Mesendoderm (in vitro differentiated cells): ENCODE measurements around the gene THADA.

Experiments used
- DNase-seq: peaks from one replicate; pipeline ENCODE4 v3.0.0; 2013
- H2AK5ac ChIP-seq: 2 replicates; pipeline ENCODE4 v1.6.1; 2013; ENCODE audit warnings: low read length, inconsistent platforms
- H2BK120ac ChIP-seq: 2 replicates; pipeline ENCODE4 v1.6.1; 2013; ENCODE audit warnings: low read depth, mild to moderate bottlenecking, low read length, moderate library complexity, mixed read lengths
- H2BK15ac ChIP-seq: replicated peaks from 2 replicates; pipeline ENCODE4 v1.6.1; 2013; ENCODE audit warnings: low read depth, mild to moderate bottlenecking, moderate library complexity
- H2BK5ac ChIP-seq: 2 replicates; pipeline ENCODE4 v1.6.1; 2013; ENCODE audit warnings: low read length, inconsistent platforms
- H3K18ac ChIP-seq: 2 replicates; pipeline ENCODE4 v1.6.1; 2013; ENCODE audit warnings: mild to moderate bottlenecking, low read length, mixed read lengths
- H3K23ac ChIP-seq: one replicate; pipeline ENCODE4 v1.6.1; 2013; ENCODE audit warnings: low read length
- H3K27ac ChIP-seq: 2 replicates; pipeline ENCODE4 v1.5.1; 2013; ENCODE audit warnings: low read depth, mild to moderate bottlenecking, inconsistent platforms, low read length, moderate library complexity
- H3K27me3 ChIP-seq: 2 replicates; pipeline ENCODE4 v1.6.1; 2013; ENCODE audit warnings: low read length, control low read depth, mild to moderate bottlenecking, inconsistent platforms; ENCODE audit not compliant: insufficient read depth, poor library complexity
- H3K36me3 ChIP-seq: 2 replicates; pipeline ENCODE4 v1.6.1; 2013; ENCODE audit warnings: low read length, inconsistent platforms; ENCODE audit not compliant: control insufficient read depth, insufficient read depth
- H3K4ac ChIP-seq: one replicate; pipeline ENCODE4 v1.6.1; 2013; ENCODE audit warnings: low read depth, mild to moderate bottlenecking, low read length, moderate library complexity
- H3K4me1 ChIP-seq: 2 replicates; pipeline ENCODE4 v1.6.1; 2013; ENCODE audit warnings: low read depth, low read length, inconsistent platforms; ENCODE audit not compliant: control insufficient read depth
- H3K4me2 ChIP-seq: 2 replicates; pipeline ENCODE4 v1.6.1; 2013; ENCODE audit warnings: low read length
- H3K4me3 ChIP-seq: 2 replicates; pipeline ENCODE4 v1.5.1; 2013; ENCODE audit warnings: mild to moderate bottlenecking, low read length
- H3K56ac ChIP-seq: one replicate; pipeline ENCODE4 v1.6.1; 2013; ENCODE audit warnings: low read length
- H3K79me1 ChIP-seq: 2 replicates; pipeline ENCODE4 v1.6.1; 2013; ENCODE audit warnings: low read length, inconsistent platforms
- H3K79me2 ChIP-seq: 2 replicates; pipeline ENCODE4 v1.6.1; 2013; ENCODE audit warnings: mild to moderate bottlenecking, low read length; ENCODE audit not compliant: control insufficient read depth, insufficient read depth
- H3K9ac ChIP-seq: 2 replicates; pipeline ENCODE4 v1.6.1; 2013; ENCODE audit warnings: low read length, inconsistent platforms
- H4K5ac ChIP-seq: one replicate; pipeline ENCODE4 v1.6.1; 2013; ENCODE audit warnings: low read length
- H4K8ac ChIP-seq: one replicate; pipeline ENCODE4 v1.6.1; 2013; ENCODE audit warnings: low read depth, mild to moderate bottlenecking, control low read depth, low read length, moderate library complexity
- WGBS: extraction: QIAGEN DNeasy Blood & Tissue Kit; methylation state at CpG from one replicate; pipeline ENCODE4 v1.1.7; 2013; ENCODE audit warnings: low lambda C conversion rate, missing lambda C conversion rate; ENCODE audit not compliant: insufficient coverage; ENCODE audit errors: extremely low coverage; 5-methylcytosine and 5-hydroxymethylcytosine counted together

THADA gene

DNA sequence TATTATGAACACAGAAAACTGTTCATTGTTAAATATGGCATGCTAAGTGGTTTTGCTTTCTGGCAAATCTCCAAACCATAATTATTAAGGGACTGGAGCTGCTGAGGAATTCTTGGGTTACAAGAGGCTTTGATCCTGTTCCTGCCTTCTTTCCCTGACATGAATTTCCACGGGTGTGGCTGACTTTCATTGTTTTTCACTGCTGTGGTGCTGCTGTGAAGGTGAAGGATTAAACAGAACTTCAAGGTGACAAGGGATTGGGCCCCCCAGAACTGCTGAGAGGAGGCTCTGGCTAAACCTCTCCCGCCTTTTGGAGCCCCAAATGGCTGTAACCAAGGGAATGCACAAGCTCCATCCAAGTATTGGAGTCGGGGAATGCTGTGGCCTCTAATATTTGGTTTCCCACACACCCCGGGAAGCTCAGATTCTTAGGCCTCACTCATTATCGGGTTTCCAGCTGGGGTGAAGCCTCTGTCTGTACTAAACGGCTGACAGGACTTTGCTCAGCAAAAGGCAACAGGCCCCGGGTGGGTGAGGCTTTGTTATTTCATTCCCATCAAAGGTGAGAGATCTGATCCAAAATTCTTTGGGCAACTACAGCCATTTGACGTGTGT, 340.4 kb downstream of the THADA start:
- no peaks in the 10 kb centered on the region for H3K79me2 ChIP-seq
- DNase-seq: no peak
- H2BK15ac ChIP-seq: no peak overlapping the region
- no peak overlapping the region for H3K9ac ChIP-seq
- H3K18ac ChIP-seq: no peak overlapping the region
- WGBS: no CpG with 5 or more reads among the region's 8 CpGs
- no peaks in the 10 kb centered on the region for H3K36me3 ChIP-seq
- H2AK5ac ChIP-seq: no peak overlapping the region
- H2BK120ac ChIP-seq: no peak overlapping the region
- no peak overlapping the region for H3K23ac ChIP-seq
- H3K4me2 ChIP-seq: no peak overlapping the region
- H4K8ac ChIP-seq: no peak overlapping the region
- no peak overlapping the region for H3K27ac ChIP-seq
- no peaks in the 10 kb centered on the region for H3K27me3 ChIP-seq
- H4K5ac ChIP-seq: no peak overlapping the region
- no peak overlapping the region for H3K56ac ChIP-seq
- no peak overlapping the region for H3K4ac ChIP-seq
- H3K79me1 ChIP-seq: no peaks in the 10 kb centered on the region
- no peak overlapping the region for H2BK5ac ChIP-seq
- no peak overlapping the region for H3K4me3 ChIP-seq
- no peaks in the 10 kb centered on the region for H3K4me1 ChIP-seq

DNA sequence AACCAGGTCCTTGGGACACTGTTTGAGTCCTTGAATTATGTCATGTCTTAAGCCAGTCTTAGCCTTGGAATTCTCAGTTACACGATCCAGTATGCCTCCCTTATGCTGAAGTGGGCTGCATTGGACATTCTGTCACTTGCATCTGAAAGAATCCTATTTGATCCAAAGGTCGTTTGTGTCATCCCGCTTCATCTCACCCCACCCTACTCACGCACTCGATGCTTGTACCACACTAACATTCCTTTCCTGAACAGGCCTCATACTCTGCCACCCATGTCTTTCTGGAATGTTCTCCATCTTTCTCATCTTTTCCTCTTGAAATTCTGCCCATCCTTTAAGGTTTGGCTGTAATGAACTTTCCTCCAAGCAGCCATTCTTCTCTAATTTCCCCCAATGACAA, 341.5 kb downstream of the THADA start:
- no peak for DNase-seq
- Histone ChIP-seq H3K4me2 (no peak overlapping the region), H3K4me3 (no peak overlapping the region), H3K9ac (no peak overlapping the region), H4K5ac (no peak overlapping the region), H3K4ac (no peak overlapping the region), H3K27me3 (no peaks in the 10 kb centered on the region), H3K79me2 (no peaks in the 10 kb centered on the region), H3K56ac (no peak overlapping the region), H3K23ac (no peak overlapping the region), H3K18ac (no peak overlapping the region), H3K36me3 (no peaks in the 10 kb centered on the region), H3K27ac (no peak overlapping the region), H3K4me1 (no peaks in the 10 kb centered on the region), H2AK5ac (no peak overlapping the region), H4K8ac (no peak overlapping the region), H3K79me1 (no peaks in the 10 kb centered on the region), H2BK15ac (no peak overlapping the region), H2BK120ac (no peak overlapping the region), H2BK5ac (no peak overlapping the region)
- no CpG with 5 or more reads among the region's 5 CpGs for WGBS

- no peaks in the 10 kb centered on the region for H3K79me1 ChIP-seq
- no peak overlapping the region for H2BK120ac ChIP-seq
- peaks cover 3% of the 10 kb centered on the region for H3K4me1 ChIP-seq
- H4K8ac ChIP-seq: no peak overlapping the region
- no peak overlapping the region for H3K9ac ChIP-seq
- H3K27ac ChIP-seq: no peak overlapping the region
- no peak overlapping the region for H3K4me3 ChIP-seq
- DNase-seq: peak; percentile 45
- no peak overlapping the region for H3K18ac ChIP-seq
- H2AK5ac ChIP-seq: no peak overlapping the region
- H3K79me2 ChIP-seq: no peaks in the 10 kb centered on the region
- no peaks in the 10 kb centered on the region for H3K27me3 ChIP-seq
- H3K23ac ChIP-seq: no peak overlapping the region
- no peak overlapping the region for H4K5ac ChIP-seq
- H3K4me2 ChIP-seq: no peak overlapping the region
- WGBS: no CpG with 5 or more reads among the region's 5 CpGs
- no peak overlapping the region for H3K4ac ChIP-seq
- H3K36me3 ChIP-seq: no peaks in the 10 kb centered on the region
- no peak overlapping the region for H3K56ac ChIP-seq
- H2BK15ac ChIP-seq: no peak overlapping the region
- H2BK5ac ChIP-seq: no peak overlapping the region
Measured at GRCh38 chr2:43251171-43251731, 344.6 kb downstream of the THADA start.

GRCh38 chr2:43250015-43250414, 345.8 kb downstream of the THADA start:
- Histone ChIP-seq H3K4ac (no peak overlapping the region), H2BK15ac (no peak overlapping the region), H4K5ac (no peak overlapping the region), H4K8ac (no peak overlapping the region), H3K36me3 (no peaks in the 10 kb centered on the region), H3K9ac (no peak overlapping the region), H3K4me1 (peaks cover 3% of the 10 kb centered on the region), H3K4me3 (no peak overlapping the region), H2BK120ac (no peak overlapping the region), H2AK5ac (no peak overlapping the region), H3K4me2 (no peak overlapping the region), H3K23ac (no peak overlapping the region), H3K27ac (no peak overlapping the region), H2BK5ac (no peak overlapping the region), H3K79me1 (no peaks in the 10 kb centered on the region), H3K79me2 (no peaks in the 10 kb centered on the region), H3K18ac (no peak overlapping the region), H3K27me3 (no peaks in the 10 kb centered on the region), H3K56ac (no peak overlapping the region)
- WGBS: no CpG with 5 or more reads among the region's 2 CpGs
- DNase-seq: no peak

DNA sequence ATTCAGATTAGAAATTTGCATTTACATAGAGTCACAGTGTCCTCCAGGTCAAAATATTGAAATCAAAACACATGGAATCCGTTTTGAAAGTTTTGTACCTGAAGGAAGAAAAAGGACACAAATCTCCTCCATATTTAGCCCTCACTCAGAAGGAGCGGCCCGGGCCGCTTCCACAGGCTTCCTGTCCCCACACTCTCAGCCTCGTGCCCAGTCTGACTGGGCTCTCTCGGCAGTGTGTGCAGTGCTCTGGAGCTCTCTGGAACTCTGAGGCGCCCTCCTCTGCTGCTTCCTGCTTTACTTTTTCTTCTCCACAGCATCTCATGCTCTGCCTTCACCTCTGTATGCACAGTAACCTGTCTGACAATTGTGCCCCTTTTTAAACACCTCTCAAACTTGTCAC, 347.2 kb downstream of the THADA start:
- Histone ChIP-seq H4K5ac (no peak overlapping the region), H3K79me2 (no peaks in the 10 kb centered on the region), H3K23ac (no peak overlapping the region), H2AK5ac (no peak overlapping the region), H3K4me2 (no peak overlapping the region), H3K56ac (no peak overlapping the region), H3K4me3 (no peak overlapping the region), H2BK5ac (no peak overlapping the region), H4K8ac (no peak overlapping the region), H3K79me1 (no peaks in the 10 kb centered on the region), H3K4me1 (peaks cover 3% of the 10 kb centered on the region), H3K4ac (no peak overlapping the region), H3K18ac (no peak overlapping the region), H3K27ac (no peak overlapping the region), H3K9ac (no peak overlapping the region), H2BK120ac (no peak overlapping the region), H2BK15ac (no peak overlapping the region), H3K36me3 (no peaks in the 10 kb centered on the region), H3K27me3 (no peaks in the 10 kb centered on the region)
- no peak for DNase-seq
- no CpG with 5 or more reads among the region's 7 CpGs for whole genome bisulfite sequencing

- H2BK120ac ChIP-seq: no peak overlapping the region
- no peak overlapping the region for H4K8ac ChIP-seq
- peak overlapping the region; percentile 56 for H3K56ac ChIP-seq
- H3K18ac ChIP-seq: no peak overlapping the region
- H3K36me3 ChIP-seq: no peaks in the 10 kb centered on the region
- H3K4me3 ChIP-seq: no peak overlapping the region
- no peak overlapping the region for H3K23ac ChIP-seq
- peak; percentile 42 for DNase-seq
- H3K4me2 ChIP-seq: no peak overlapping the region
- no peak overlapping the region for H3K4ac ChIP-seq
- no peaks in the 10 kb centered on the region for H3K27me3 ChIP-seq
- no peak overlapping the region for H2BK5ac ChIP-seq
- H3K4me1 ChIP-seq: peaks cover 3% of the 10 kb centered on the region
- WGBS: no CpG with 5 or more reads among the region's 3 CpGs
- no peak overlapping the region for H2BK15ac ChIP-seq
- no peak overlapping the region for H2AK5ac ChIP-seq
- no peak overlapping the region for H3K9ac ChIP-seq
- no peak overlapping the region for H3K27ac ChIP-seq
- H3K79me2 ChIP-seq: no peaks in the 10 kb centered on the region
- no peak overlapping the region for H4K5ac ChIP-seq
- no peaks in the 10 kb centered on the region for H3K79me1 ChIP-seq
Measured at GRCh38 chr2:43246641-43247040, 349.2 kb downstream of the THADA start.
